Measurements from ENCODE around the gene RARRES1.

Gene RARRES1, protein sequence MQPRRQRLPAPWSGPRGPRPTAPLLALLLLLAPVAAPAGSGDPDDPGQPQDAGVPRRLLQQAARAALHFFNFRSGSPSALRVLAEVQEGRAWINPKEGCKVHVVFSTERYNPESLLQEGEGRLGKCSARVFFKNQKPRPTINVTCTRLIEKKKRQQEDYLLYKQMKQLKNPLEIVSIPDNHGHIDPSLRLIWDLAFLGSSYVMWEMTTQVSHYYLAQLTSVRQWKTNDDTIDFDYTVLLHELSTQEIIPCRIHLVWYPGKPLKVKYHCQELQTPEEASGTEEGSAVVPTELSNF

DNA sequence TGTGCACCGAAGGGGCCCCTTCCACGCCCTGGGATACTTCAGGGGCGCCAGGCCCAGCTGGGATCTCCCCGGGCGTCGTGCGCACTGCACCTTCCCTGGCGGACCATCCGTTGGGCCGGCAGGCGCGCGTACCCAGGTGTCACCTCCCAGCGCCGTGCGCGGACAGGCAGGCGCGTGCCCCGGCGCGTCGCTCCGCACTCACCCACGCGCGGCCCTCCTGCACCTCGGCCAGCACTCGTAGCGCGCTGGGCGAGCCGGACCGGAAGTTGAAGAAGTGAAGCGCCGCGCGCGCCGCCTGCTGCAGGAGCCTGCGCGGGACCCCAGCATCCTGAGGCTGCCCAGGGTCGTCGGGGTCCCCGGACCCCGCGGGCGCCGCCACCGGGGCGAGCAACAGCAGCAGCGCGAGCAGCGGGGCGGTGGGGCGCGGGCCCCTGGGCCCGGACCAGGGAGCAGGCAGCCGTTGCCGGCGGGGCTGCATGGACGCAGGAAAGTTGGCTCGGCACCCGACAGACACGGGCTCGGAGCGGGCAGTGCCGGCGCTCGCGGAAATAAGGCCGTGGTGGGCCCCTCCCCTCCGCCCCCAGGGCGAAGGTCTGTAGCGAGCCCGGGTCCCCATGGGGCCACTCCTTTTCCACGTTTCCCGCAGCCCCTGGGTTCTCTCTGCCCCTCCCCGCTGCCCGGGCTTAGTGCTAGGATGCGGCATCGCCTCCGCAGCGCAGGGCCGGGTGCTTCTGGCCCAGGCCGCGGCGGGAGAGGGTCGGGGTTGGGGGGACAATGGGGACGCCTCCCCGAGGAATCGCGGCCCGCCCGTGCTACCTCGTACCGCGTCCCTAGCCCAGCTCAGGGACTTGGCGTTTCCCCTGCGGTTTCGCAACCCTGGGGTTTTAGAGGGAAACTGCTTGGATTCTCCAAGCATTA, at the start of gene RARRES1:
RARRES1 (minus strand) TSS at position 520 of the 918 bp plus-strand sequence; CDS start at position 478, 42 bp downstream.
- peak; percentile 50 for DNase-seq

GRCh38 chr3:158781849-158782248, 49.6 kb upstream of the RARRES1 start:
- no peak for DNase-seq

DNA sequence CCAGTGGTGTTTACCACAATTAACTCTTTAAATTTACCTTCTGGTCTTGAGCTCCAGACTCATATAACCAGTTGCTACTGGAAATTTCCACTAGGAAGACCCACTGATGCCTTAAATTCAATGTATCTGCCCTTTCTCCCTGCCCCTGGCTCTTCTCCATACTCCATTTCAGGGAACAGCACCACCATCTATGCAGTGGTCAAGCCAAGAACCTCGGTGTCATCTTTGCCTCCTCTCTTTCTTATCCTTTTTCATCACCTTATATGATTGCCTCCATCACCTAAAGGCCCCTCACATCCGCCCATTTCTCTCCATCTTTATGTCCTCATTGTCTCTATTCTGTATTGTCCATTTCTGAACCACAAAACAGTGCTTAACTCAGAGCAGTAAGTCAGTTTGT, 48.9 kb upstream of the RARRES1 start:
- DNase-seq, result no peak

GRCh38 chr3:158780766-158781165, 48.5 kb upstream of the RARRES1 start:
- no peak for DNase-seq

- no peak for DNase-seq
Observed at GRCh38 chr3:158777161-158777873, 45.1 kb upstream of the RARRES1 start.

DNA sequence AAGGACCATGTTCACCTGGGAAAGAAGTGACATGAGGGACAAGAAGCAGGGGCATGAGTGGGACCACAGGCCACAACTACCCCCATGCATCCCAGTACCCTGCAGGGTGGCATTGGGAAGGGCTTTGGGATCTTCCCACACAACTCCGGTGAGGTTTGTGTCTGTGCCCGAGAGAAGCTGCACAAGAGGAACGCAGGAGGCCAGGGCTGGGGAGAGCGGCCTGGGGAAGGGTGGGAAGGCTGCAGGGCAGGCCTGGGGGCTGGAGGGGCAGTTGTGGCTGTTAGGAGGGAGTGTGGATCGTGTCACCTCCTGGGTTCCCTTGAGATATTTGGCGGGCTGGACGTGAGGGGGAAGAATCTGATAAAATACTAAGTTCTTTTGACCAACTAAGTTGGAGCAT, 44.3 kb upstream of the RARRES1 start:
- no peak for DNase-seq

DNA sequence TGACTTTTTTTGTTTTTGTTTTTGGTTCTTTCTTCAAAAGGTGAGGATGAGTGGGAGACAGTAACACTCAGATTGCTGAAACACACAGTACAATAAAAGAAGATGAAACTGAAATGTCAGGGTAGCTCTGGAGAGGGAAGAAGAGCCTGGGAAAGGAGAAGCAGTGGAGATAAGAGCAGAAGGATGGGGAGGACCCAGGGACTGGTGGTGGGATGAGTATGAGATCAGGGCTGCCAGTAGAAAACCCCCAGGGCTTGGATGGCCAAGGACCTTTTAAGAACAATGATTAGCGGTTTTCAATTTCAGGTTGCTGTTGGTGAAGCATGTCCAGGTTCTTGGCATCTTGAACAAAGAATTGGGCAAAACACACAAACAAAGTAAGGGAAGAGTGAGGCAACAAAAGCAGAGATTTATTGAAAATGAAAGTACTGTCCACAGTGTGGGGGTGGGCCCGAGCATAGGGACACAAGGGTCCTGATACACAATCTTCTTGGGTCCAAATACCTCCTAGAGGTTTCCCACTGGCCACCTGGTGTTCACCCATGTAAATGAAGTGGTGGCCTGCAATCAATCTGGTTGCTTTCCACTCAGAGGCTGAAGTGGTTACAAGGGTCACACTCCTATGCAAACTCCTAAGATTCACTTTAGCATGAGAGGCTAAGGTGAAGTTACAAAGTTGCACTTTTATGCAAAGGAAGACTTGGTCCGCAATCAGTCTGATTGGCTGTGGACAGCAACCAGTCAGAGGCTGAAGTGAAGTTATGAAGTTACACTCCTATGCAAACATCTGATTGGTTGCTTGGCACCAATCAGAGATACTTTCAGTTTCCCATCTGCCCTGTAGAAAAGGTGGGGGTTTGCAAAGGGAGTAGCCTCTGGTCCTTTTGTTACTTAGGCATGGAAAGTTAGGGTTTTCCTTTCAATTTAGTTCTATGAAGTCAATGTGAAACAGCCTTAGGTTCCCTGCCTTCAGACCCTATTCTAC, 43.5 kb upstream of the RARRES1 start:
- no peak for DNase-seq

DNA sequence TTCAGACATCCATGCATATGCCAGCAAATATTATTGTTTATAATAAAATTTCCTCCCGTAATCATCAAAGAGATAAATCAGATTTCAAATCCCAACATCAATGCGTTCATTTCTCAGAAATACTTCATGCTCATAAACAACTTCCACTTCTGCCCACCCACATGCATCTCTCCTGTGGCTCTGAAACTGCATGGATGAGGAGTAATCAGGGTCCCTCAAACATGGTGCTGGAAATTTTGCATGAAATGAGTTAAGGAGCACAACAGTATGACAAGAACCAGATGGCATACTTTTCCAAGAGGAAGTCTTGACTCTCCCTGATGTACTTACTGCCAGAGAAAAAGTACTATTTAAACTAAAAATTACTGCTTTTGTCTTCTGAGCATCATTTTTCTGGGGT, 42.7 kb upstream of the RARRES1 start:
- no peak for DNase-seq

DNA sequence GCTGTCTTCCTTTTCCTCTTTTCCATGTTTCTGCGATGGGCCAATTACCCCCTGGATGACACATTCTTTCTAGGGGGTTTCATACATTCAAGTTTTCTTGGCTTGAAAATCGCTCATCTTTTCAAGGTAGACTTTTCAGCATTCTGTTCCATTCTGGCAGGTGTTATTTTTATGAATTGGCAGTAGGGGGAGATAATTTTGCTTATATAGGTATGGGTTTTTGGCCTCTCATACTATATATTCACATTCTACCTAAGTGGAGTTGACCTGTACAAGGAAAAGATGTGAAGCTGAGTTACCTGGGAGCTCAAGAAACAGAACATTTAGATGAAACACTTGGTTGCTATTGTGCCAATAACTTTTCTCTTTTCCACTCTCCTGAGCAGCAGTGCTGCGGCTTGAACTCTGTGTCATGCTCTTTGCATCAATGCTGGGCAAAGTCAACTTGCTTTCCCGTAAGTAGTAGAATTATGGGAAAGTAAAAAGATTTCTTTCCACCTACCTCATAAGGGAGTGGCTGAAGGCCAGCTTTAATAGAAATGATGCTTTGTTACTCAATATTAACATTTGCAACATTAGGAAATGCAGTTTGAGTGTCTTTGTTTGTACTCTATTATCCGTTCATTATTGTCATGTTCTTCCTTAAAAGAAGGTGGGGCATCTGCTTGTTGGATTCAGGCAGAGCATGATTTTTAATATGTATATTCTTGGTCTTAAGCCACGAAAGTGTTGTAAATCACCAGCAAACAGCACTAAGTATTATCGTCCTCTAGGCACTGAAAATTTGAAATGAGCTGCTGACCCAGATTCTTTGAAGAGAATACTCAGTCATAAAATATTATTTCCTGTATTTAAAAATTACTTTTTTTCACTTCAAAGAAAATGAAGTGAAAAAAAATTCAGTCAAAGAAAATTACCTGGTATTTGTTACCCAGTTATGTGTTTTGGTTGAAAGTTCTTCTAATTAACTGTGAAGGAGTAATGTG, 41.9 kb upstream of the RARRES1 start:
- DNase-seq, result no peak

- no peak for DNase-seq
Observed at GRCh38 chr3:158773166-158773565, 40.9 kb upstream of the RARRES1 start.

GRCh38 chr3:158771982-158772381, 39.7 kb upstream of the RARRES1 start:
- DNase-seq, result no peak

GRCh38 chr3:158771577-158771976, 39.3 kb upstream of the RARRES1 start:
- DNase-seq, result no peak

GRCh38 chr3:158770741-158771350, 38.6 kb upstream of the RARRES1 start:
- no peak for DNase-seq

GRCh38 chr3:158769952-158770740, 37.9 kb upstream of the RARRES1 start:
- DNase-seq, result no peak

DNA sequence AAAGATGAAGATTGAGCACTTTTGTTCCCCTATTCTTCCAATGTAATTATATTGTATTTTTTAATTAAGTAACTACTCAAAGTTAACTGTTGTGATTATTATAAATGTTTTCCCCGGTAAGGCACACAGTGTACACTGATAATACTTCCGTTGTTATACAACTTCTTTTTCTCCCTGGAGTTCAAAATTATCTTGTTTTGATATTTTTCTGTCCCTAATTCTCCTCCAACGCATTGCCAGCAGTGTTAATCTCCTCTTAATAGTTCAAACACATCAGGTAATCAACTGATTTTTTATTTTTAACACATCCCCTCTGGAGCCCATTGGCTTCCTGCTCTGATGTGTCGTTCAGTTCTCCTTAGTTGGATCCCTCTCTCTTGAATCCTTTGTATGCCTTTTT, 37.3 kb upstream of the RARRES1 start:
- DNase-seq, result no peak

- DNase-seq, result no peak
Observed at GRCh38 chr3:158768881-158769543, 36.8 kb upstream of the RARRES1 start.

GRCh38 chr3:158768361-158768787, 36.1 kb upstream of the RARRES1 start:
- DNase-seq, result no peak

- DNase-seq, result no peak
Observed at GRCh38 chr3:158766364-158766763, 34.1 kb upstream of the RARRES1 start.

All from activated CD4-positive, alpha-beta T cell treated with anti-CD3 and anti-CD28 coated beads, Interleukin-10, Interleukin-2, amounts not matched to agents 100 ng/mL and 50 ng/mL, durations not matched to agents 16 hours and 8 hours (primary cell).